Psoas muscle (tissue), 8 donors: Measurements from ENCODE around the gene RRN3. TPM values are rescaled to one million over a fixed set of nuclear protein-coding genes. Genes with fewer than 3 reads are reported as not detected.
"Not testable (repeated sequence)": the region's sequence is repeated elsewhere in the genome, so short reads cannot be mapped to it uniquely, and the experiment has no call there.

ENCODE experiments used
- ATAC-seq, 4 donors: fragments of 200-7000 bp; cut with Tn5 transposase; one replicate each; pipeline ENCODE4 v1.9.1; 2020; ENCODE audit warnings: moderate library complexity in 3 of 4, mild to moderate bottlenecking in 2 of 4
- DNase-seq, 2 donors: peaks; one replicate each; pipeline ENCODE4 v3.0.0-alpha.2; 2020
- H3K27ac ChIP-seq: fragments of 200-600 bp; one replicate; pipeline ENCODE4 v1.8.0; 2022
- H3K27me3 ChIP-seq, 3 donors: fragments of 200-600 bp in 1 of 3; one replicate each; pipeline versions ENCODE4 v1.6.1 to v1.8.0; 2013 to 2022; ENCODE audit warnings: low read length in 2 of 3, mild to moderate bottlenecking in 2 of 3, moderate library complexity in 1 of 3; ENCODE audit not compliant: insufficient read depth in 3 of 3
- H3K36me3 ChIP-seq, 2 donors: fragments of 200-600 bp in 1 of 2; one replicate each; pipeline versions ENCODE4 v1.6.1 to v1.8.0; 2013 to 2022; ENCODE audit warnings: low read depth in 1 of 2, mild to moderate bottlenecking in 1 of 2, moderate library complexity in 1 of 2; ENCODE audit not compliant: insufficient read depth in 1 of 2
- H3K4me1 ChIP-seq: fragments of 200-600 bp; one replicate; pipeline ENCODE4 v1.8.0; 2022
- H3K4me3 ChIP-seq: fragments of 200-600 bp; one replicate; pipeline ENCODE4 v1.8.0; 2022; ENCODE audit warnings: mild to moderate bottlenecking
- H3K9me3 ChIP-seq: fragments of 200-600 bp; one replicate; pipeline ENCODE4 v1.8.0; 2022
- WGBS, 3 donors: extraction: QIAGEN DNeasy Blood & Tissue Kit; methylation state at CpG; one replicate each; pipeline versions ENCODE4 v1.1.6 to v1.1.7; 2013; 5-methylcytosine and 5-hydroxymethylcytosine counted together
- intact Hi-C, 2 donors: fragments of 100-400 bp; cut with DNase I; formaldehyde crosslinking; loops; one replicate each; pipeline versions ENCODE4 v1.11.0 to v1.14.2; 2022
- polyA plus RNA-seq, 3 donors: library from polyadenylated mRNA; stranded (reverse); fragments of 200-250 nt; gene quantifications; one replicate each; pipeline ENCODE4 v1.2.3, GENCODE V29; 2013
- total RNA-seq, 4 donors: library from RNA; stranded (reverse); fragmentation: NEBNext Ultra II Directional in 2 of 4; extraction: Animal tissue kit (Norgen Biotek cat#: 25700) in 2 of 4; gene quantifications; one replicate each; pipeline versions ENCODE4 v1.2.1 to v1.2.4, GENCODE V29; 2021 to 2023
- TF ChIP-seq, protein P1 (sequence below): fragments of 200-600 bp; IDR thresholded peaks from one replicate; pipeline ENCODE4 v1.8.0; 2022; ENCODE audit warnings: antibody characterized with exemption
- donor health status: healthy with polysubstance abuse.
- donor health status: DM: no; HTN: no; CAD: no; lungs with moderate emphysema.
- donor health status: Bipolar disorder and iron deficiency.
- donor health status: healthy.
- donor health status: DM: yes; HTN: yes; CAD: no.
- donor health status: DM: no; HTN: no; CAD: no.
- donor health status: DM: no; HTN: no; CAD: no.
- donor health status: DM: yes; HTN: yes; CAD: no.

The RRN3 gene
- total and polyA plus RNA-seq, 7 donors = 19.9 to 54.9 (median 49.5) TPM

DNA sequence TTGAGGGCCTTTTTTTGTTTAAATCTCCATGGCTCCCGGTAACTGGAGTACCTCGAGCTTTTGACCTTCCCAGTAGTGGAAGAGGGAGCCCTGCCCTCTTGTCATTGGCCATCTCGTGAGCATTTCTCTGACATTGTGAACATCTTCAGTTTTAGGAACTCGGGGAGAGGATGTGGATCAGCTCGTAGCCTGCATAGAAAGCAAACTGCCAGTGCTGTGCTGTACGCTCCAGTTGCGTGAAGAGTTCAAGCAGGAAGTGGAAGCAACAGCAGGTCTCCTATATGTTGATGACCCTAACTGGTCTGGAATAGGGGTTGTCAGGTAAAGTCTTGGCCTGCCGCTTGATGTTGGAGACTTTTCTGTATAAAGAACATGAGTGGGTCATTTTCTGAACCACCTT, 62.5 kb downstream of the RRN3 start:
- H3K36me3 ChIP-seq = peaks cover 2 to 72% of the 10 kb centered on the region in 2 donors
- WGBS, 3 donors = 92 to 96% (median 92%) methylated on average over 8 of the region's 8 CpGs
- DNase-seq (no peak), ATAC-seq (no peak)
- no peaks in the 10 kb centered on the region for H3K9me3 ChIP-seq
- no peak overlapping the region for H3K4me3 ChIP-seq
- H3K4me1 ChIP-seq = no peaks in the 10 kb centered on the region
- TF ChIP-seq, protein P1, sequence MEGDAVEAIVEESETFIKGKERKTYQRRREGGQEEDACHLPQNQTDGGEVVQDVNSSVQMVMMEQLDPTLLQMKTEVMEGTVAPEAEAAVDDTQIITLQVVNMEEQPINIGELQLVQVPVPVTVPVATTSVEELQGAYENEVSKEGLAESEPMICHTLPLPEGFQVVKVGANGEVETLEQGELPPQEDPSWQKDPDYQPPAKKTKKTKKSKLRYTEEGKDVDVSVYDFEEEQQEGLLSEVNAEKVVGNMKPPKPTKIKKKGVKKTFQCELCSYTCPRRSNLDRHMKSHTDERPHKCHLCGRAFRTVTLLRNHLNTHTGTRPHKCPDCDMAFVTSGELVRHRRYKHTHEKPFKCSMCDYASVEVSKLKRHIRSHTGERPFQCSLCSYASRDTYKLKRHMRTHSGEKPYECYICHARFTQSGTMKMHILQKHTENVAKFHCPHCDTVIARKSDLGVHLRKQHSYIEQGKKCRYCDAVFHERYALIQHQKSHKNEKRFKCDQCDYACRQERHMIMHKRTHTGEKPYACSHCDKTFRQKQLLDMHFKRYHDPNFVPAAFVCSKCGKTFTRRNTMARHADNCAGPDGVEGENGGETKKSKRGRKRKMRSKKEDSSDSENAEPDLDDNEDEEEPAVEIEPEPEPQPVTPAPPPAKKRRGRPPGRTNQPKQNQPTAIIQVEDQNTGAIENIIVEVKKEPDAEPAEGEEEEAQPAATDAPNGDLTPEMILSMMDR = no peak
- no peak overlapping the region for H3K27ac ChIP-seq
- intact Hi-C loops = no loop called here
- H3K27me3 ChIP-seq = no peaks in the 10 kb centered on the region

DNA sequence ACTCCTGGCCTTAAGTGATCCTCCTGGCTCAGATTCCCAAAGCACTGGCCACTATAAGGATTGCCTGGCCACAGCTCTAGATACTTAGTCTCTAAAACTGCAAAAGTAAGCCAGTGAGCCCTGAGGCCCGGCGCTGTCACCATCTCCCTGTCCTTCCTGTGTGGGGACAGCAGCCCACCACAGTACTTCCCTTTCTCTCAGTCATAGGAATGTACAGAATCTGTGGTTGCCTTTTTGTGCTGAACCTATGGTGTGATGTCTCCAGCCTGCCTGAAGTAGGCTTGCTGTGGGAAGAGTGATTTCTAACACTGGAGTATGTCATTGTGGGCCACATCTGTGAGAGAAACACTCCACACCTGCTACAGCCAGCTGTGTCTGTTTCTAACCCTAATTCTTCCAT, 62.9 kb downstream of the RRN3 start:
- intact Hi-C loops = no loop called here
- no peak overlapping the region for H3K27ac ChIP-seq
- DNase-seq = no peak
- H3K9me3 ChIP-seq = no peaks in the 10 kb centered on the region
- no peak overlapping the region for H3K4me3 ChIP-seq
- no peak for ATAC-seq
- TF ChIP-seq, protein P1 = no peak
- H3K4me1 ChIP-seq = no peaks in the 10 kb centered on the region
- WGBS, 3 donors = 87 to 93% (median 90%) methylated on average over 2 of the region's 2 CpGs
- H3K27me3 ChIP-seq = no peaks in the 10 kb centered on the region
- H3K36me3 ChIP-seq = peaks cover 2 to 68% of the 10 kb centered on the region in 2 donors

DNA sequence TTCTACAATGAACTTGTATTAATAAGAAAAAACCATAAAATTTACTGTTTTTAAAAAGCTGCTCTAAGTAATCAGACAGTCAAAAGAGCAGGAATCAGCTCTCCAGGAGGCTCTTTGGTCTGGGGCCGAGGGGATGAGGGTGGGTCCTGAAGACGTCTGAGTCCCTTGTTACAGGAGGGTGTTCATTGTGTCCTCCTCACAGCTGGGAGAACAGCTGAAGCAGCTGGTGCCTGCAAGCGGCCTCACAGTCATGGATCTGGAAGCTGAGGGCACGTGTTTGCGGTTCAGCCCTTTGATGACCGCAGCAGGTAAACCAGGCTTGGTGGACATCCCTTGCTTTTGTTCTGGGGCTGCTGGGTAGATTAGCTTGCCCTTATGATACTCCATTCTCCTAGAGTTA, 64.3 kb downstream of the RRN3 start:
- H3K4me1 ChIP-seq, H3K4me3 ChIP-seq, H3K27me3 ChIP-seq, intact Hi-C loops, H3K9me3 ChIP-seq: not testable (repeated sequence)
- WGBS, 3 donors = 62 to 77% (median 69%) methylated on average over 6 of the region's 6 CpGs
- Histone ChIP-seq H3K27ac (peak overlapping the region; percentile 58), H3K36me3 (peaks cover 0 to 61% of the 10 kb centered on the region in 2 donors)
- DNase-seq = peak in 1 of 2 donors; percentile 69
- ATAC-seq = peak; percentile 44 to 60 (median 56)

DNA sequence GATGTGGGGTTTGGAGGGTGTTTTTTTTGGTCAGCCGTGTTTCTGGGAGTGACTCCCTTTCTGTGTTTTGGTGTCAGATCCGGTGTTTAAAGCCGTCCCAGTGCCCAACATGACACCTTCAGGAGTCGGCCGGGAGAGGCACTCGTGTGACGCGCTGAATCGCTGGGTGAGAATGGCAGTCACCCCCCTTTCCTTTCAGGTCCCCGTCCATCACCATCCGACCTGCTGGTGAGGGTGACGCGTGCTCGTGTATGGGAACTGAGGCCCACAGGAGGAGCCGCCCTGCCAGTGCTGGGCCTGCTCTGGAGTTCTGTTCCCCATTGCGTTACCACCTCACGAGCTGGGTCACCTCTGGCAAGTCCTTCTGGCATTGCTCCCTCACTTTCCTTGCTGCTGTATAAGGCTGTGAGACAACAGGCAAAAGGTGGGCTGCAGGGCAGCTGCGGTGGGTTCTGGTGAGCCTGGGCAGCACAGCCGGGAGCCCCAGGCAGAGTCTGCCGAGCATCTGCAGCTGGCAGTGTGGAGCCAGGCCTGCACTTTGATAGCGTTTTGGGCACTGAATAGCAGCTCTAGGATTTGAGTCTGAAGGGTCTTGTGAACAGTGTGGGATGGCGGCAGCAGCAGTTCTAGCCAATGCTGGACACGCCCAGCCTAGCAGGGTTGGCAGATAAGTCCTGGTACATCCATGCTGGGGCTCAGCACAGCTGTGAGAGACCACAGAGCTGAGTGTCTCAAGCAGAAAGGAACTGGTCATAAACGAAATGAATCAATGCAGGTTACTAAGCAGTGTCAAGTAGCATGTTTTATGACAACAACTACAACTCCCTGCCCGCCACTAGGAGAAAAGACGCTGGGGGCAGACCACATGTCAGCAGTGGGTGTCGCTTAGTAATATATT, 65.0 kb downstream of the RRN3 start:
- H3K27me3 ChIP-seq, H3K4me1 ChIP-seq, intact Hi-C loops, H3K4me3 ChIP-seq, H3K9me3 ChIP-seq: not testable (repeated sequence)
- ATAC-seq = peak; percentile 52 to 62 (median 58)
- WGBS, 3 donors = 56 to 80% (median 65%) methylated on average over 26 to 27 of the region's 27 CpGs
- H3K36me3 ChIP-seq = peaks cover 0 to 59% of the 10 kb centered on the region in 2 donors
- DNase-seq = peak in 1 of 2 donors; percentile 70
- peak overlapping the region; percentile 60 for H3K27ac ChIP-seq

DNA sequence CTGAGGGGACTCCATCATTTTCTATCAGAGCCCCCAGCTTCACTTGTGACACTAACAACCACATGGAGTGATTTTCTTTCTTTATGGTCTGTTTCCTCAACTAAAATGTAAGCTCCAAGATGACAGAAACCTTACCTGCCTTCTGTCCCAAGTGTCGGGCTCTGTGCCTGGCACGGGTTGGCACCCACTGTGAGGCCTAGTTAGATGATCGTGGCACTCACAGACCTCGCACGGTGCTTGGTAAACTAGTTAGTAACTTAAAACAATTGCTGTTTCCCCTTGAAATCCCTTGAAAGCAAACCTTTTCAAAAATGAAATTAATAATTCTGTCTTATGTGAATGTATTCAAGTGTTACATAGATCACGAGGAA, 65.7 kb downstream of the RRN3 start:
- H3K27ac ChIP-seq = peak overlapping the region; percentile 60
- H3K36me3 ChIP-seq = peaks cover 0 to 59% of the 10 kb centered on the region in 2 donors
- DNase-seq = not testable (repeated sequence)

DNA sequence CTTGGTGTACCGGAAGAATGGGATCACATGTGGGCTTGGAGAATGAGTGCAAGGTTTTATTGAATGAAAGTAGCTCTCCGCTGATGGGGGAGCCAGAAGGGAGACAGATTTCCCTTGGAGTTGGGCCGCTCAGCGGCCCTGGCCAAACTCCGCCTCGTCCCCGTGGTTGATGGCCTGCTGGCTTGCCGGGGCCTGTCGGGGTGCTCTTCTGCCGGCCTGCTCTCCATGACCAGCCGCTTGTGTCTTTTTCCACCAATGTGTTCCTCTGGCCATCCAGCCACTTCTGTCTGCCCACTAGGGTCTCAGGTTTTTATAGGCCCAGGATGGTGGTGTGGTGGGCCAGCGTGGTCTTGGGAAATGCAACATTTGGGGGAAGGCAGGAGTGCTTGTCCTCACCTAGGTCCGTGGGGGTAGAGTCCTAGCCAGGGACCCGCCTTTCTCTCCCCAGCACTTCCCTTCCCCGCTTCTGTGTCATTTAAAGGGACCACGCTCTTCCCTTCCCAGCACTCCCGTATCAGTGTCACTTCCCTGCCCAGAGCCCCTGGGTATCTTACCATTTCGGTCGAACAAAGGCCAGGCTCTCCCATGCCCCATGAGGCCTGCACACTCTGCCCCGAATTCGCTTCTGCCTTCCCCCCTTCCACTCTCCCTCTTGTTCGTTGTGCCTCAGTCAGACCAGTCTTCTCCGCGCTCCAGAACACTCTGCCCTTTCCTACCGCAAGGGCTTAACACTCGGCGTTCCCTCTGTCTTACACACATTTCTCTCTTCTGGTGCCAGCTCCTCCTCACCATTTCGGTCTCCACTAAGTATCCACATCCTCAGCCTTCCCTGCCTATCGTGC, 66.3 kb downstream of the RRN3 start:
- peaks cover 0 to 59% of the 10 kb centered on the region in 2 donors for H3K36me3 ChIP-seq
- H3K27ac ChIP-seq, H3K9me3 ChIP-seq, H3K4me1 ChIP-seq, intact Hi-C loops, H3K4me3 ChIP-seq, H3K27me3 ChIP-seq: not testable (repeated sequence)
- WGBS, 3 donors = 66 to 86% (median 68%) methylated on average over 28 to 29 of the region's 29 CpGs
- peak in 1 of 2 donors; percentile 62 for DNase-seq
- ATAC-seq = peak; percentile 34 to 66 (median 52)

More for the DNA sequence above, 65.7 kb downstream of the RRN3 start:
- intact Hi-C loops, H3K4me3 ChIP-seq, H3K9me3 ChIP-seq, H3K4me1 ChIP-seq, H3K27me3 ChIP-seq: not testable (repeated sequence)
- WGBS, 3 donors = 47 to 75% (median 57%) methylated on average over 6 of the region's 6 CpGs
- ATAC-seq = peak in 2 of 4 donors; percentile 29 to 46

DNA sequence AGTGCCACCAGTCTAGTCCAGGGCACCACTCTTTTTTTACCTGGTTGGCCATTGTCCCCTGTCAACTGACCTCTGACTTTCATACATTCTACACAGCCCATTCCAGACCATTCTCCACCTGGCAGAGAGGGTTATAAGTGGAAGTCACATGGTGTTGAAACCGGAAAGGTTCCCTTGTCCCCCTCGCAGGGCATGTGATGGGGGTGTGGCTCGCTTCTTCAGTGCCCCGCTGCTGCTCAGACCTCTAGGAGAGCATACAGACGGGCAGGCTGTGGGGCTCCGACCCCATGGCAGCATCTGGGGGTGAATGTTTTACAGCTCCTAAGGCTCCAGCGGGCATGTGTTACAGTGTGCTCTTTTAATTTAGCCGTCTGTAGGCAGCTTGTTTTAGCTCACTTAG, 67.0 kb downstream of the RRN3 start:
- ATAC-seq, intact Hi-C loops, H3K4me3 ChIP-seq, H3K4me1 ChIP-seq, DNase-seq, H3K27me3 ChIP-seq, H3K9me3 ChIP-seq: not testable (repeated sequence)
- peaks cover 0 to 54% of the 10 kb centered on the region in 2 donors for H3K36me3 ChIP-seq
- peak overlapping the region; percentile 15 for H3K27ac ChIP-seq
- 70 to 83% (median 75%) methylated on average over 6 to 8 of the region's 8 CpGs for WGBS, 3 donors

DNA sequence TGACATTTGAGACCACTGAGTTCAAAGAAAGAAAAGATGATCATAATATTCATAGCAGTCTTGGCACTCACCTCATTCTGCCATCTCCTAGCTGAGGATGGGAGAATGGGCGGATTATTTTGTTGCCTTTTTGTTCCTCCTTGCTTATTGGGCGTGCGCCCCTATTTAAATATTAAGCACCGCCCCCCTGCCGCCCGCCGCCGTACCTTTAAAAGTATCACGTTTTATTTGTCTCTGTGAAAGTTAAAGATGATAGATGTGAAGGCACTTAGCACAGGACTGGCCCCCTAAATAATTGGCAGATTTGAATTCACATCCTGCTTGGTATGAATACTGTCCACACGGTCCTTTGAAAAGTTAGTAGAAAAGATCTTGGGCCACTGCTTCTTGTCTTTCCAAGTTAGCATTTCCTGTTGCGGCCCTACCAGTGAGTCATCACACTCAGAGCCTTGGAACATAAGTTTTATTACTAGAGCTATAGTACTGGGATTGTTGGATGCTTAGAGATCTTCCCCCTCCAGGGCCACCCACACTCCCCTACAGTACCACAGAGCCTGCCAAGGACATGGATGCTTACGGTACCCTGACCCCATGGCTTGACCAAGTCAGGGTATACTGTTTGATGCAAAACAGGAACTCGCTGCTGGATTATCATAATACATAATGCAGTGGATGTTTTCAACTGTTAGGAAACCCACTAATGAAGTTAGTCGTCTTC, 68.7 kb downstream of the RRN3 start:
- Histone ChIP-seq H3K27ac (peak overlapping the region; percentile 52), H3K36me3 (peaks cover 0 to 38% of the 10 kb centered on the region in 2 donors)
- intact Hi-C loops, H3K27me3 ChIP-seq, DNase-seq, H3K4me3 ChIP-seq, H3K4me1 ChIP-seq, H3K9me3 ChIP-seq: not testable (repeated sequence)
- 76 to 87% (median 79%) methylated on average over 14 of the region's 14 CpGs for WGBS, 3 donors
- peak in 3 of 4 donors; percentile 10 to 29 (median 27) for ATAC-seq
